ENCODE data around the gene BRD1.

- TF ChIP-seq SPI1 (IDR thresholded peaks at IDR 0.05; ENCODE audit: borderline replicate concordance, low read depth), result no peak
- TF ChIP-seq, protein P1, sequence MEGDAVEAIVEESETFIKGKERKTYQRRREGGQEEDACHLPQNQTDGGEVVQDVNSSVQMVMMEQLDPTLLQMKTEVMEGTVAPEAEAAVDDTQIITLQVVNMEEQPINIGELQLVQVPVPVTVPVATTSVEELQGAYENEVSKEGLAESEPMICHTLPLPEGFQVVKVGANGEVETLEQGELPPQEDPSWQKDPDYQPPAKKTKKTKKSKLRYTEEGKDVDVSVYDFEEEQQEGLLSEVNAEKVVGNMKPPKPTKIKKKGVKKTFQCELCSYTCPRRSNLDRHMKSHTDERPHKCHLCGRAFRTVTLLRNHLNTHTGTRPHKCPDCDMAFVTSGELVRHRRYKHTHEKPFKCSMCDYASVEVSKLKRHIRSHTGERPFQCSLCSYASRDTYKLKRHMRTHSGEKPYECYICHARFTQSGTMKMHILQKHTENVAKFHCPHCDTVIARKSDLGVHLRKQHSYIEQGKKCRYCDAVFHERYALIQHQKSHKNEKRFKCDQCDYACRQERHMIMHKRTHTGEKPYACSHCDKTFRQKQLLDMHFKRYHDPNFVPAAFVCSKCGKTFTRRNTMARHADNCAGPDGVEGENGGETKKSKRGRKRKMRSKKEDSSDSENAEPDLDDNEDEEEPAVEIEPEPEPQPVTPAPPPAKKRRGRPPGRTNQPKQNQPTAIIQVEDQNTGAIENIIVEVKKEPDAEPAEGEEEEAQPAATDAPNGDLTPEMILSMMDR (IDR thresholded peaks at IDR 0.05; ENCODE audit: insufficient read depth, low read length), result no peak
- no peak for TF ChIP-seq POLR2AphosphoS5 (IDR thresholded peaks at IDR 0.05; ENCODE audit: low read depth)
- no peak for TF ChIP-seq REST (IDR thresholded peaks at IDR 0.05; ENCODE audit: insufficient replicate concordance, low read depth)
Measured at GRCh38 chr22:49747130-49747529, 80.5 kb downstream of the BRD1 start.
